Ectodermal cell (in vitro differentiated cells): ENCODE results near the gene ZDHHC15.
"Not testable (repeated sequence)": the region's sequence is repeated elsewhere in the genome, so short reads cannot be mapped to it uniquely, and the experiment has no call there.

Experiments
- H3K27ac ChIP-seq: 2 replicates; pipeline ENCODE4 v1.7.0; 2013; ENCODE audit warnings: mild to moderate bottlenecking, low read depth, low read length; ENCODE audit not compliant: insufficient read depth, poor library complexity, severe bottlenecking
- H3K27me3 ChIP-seq: 2 replicates; pipeline ENCODE4 v1.7.0; 2013; ENCODE audit warnings: mild to moderate bottlenecking, low read length; ENCODE audit not compliant: insufficient read depth, control insufficient read depth, poor library complexity, severe bottlenecking
- H3K36me3 ChIP-seq: one replicate; pipeline ENCODE4 v1.7.0; 2013; ENCODE audit warnings: low read length; ENCODE audit not compliant: control insufficient read depth, insufficient read depth
- H3K4me1 ChIP-seq: one replicate; pipeline ENCODE4 v1.7.0; 2013; ENCODE audit warnings: low read length; ENCODE audit not compliant: control insufficient read depth, insufficient read depth
- H3K4me3 ChIP-seq: 2 replicates; pipeline ENCODE4 v1.7.0; 2013; ENCODE audit warnings: low read depth, low read length, control low read depth; ENCODE audit not compliant: insufficient read depth
- H3K9me3 ChIP-seq: 2 replicates; pipeline ENCODE4 v1.7.0; 2013; ENCODE audit warnings: mild to moderate bottlenecking, low read length, moderate library complexity; ENCODE audit not compliant: control insufficient read depth
- WGBS, 2 experiments: methylation state at CpG; one replicate each; pipeline ENCODE4 v1.1.7; 2013; ENCODE audit warnings: missing lambda C conversion rate in 2 of 2; 5-methylcytosine and 5-hydroxymethylcytosine counted together

ZDHHC15 gene

DNA sequence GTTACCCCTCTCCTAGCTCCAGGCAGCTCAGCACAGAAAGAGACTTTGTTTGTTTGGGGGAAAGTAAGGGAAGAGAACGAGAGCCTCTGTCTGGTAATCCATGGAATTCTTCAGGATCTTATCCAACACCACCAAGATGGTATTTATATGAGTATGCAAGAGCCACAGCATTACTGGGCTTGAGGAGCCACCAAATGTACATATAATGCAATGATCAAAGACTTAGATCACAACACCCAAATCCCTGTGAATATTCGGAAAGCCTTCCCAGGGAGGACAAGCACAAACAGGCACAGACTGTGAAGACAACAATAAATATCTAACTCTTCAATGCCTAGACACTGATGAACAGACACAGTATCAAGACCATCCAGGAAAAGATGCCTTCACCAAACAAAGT, 132.4 kb downstream of the ZDHHC15 start:
- WGBS, 2 experiments = 85 to 91% methylated on average over 1 of the region's 2 CpGs
- Histone ChIP-seq H3K9me3 (no peaks in the 10 kb centered on the region), H3K36me3 (no peaks in the 10 kb centered on the region), H3K27ac (no peak overlapping the region), H3K4me3 (no peak overlapping the region), H3K4me1 (no peaks in the 10 kb centered on the region), H3K27me3 (no peaks in the 10 kb centered on the region)

DNA sequence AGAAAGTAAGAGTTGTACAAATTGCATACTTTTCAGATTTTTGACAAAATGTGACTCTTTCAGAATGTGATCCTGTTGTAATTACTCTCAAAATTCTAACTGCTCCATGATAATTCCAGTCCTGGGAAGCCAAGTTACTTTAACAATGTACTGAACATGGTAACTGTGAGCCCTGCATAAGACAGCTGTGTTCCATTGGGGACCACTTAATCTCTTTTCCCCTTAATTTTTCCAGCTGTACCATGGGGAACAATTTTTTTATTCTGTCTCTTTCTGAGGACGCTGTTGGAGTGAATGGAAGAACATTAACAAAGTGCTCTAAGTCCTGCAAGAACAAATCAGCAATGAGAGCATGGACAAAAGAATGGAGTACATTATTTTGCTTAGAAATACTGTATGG, 153.1 kb downstream of the ZDHHC15 start:
- Histone ChIP-seq H3K9me3 (no peaks in the 10 kb centered on the region), H3K27ac (no peak overlapping the region), H3K4me1 (no peaks in the 10 kb centered on the region), H3K27me3 (no peaks in the 10 kb centered on the region), H3K4me3 (no peak overlapping the region), H3K36me3 (no peaks in the 10 kb centered on the region)
- 83 to 100% methylated on average over 1 of the region's 1 CpG for WGBS, 2 experiments

DNA sequence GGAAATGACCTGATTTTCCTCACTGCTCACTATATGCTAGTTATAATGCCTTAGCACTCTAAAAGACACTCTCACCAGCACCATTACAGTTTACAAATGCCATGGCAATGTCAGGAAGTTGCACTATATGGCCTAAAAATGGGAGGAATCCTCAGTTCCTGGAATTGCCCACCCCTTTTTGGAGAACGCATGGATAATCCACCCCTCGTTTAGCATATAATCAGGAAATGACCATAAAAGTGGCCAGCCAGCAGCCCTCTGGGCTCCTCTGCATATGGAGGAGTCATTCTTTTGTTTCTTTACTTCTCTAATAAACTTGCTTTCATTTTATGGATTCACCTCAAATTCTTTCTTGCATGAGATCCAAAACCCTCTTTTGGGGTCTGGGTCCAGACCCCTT, 156.0 kb downstream of the ZDHHC15 start:
- 89 to 93% methylated on average over 2 of the region's 2 CpGs for WGBS, 2 experiments
- H3K4me1 ChIP-seq = no peaks in the 10 kb centered on the region
- no peaks in the 10 kb centered on the region for H3K27me3 ChIP-seq
- no peaks in the 10 kb centered on the region for H3K9me3 ChIP-seq
- no peak overlapping the region for H3K4me3 ChIP-seq
- H3K27ac ChIP-seq = no peak overlapping the region
- no peaks in the 10 kb centered on the region for H3K36me3 ChIP-seq

DNA sequence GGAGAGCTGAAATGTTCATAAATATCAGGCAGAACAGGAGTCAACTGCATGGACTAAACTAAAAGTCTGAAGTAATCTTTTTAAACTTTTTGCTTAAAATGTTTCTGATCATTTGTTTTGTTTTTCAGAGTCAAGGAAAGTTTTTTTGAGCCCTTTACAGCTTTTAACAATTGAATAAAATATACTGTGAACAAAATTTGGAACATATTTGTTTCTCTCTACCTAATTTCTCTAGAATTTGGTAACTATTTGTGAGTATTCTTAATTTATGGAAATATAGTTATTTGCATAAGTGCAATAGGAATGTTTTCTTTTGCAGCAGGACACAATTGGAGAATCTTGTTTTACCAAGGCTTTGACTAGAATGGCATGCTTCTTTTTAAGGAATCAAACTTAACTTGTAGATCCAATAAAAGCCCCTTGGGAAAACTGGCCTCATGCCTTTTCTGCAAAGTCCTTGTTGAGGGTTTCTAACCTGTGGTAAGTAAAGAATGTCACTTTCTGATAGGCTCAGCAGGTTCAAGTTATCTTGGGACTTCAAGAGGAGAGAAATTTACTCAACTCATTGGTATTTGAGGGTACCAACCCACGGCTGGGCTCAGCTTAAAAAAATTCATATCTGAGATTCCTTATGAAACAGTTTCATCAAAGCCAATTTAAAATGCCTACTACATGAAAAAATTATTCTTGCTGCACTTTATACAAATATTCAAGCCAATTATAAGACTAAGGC, 157.4 kb downstream of the ZDHHC15 start:
- Histone ChIP-seq H3K9me3 (no peaks in the 10 kb centered on the region), H3K4me3 (no peak overlapping the region), H3K27ac (no peak overlapping the region), H3K27me3 (no peaks in the 10 kb centered on the region), H3K4me1 (no peaks in the 10 kb centered on the region), H3K36me3 (no peaks in the 10 kb centered on the region)
- 64% methylated on average over 1 of the region's 1 CpG; no CpG with 5 or more reads in 1 of the 2 experiments for WGBS, 2 experiments

DNA sequence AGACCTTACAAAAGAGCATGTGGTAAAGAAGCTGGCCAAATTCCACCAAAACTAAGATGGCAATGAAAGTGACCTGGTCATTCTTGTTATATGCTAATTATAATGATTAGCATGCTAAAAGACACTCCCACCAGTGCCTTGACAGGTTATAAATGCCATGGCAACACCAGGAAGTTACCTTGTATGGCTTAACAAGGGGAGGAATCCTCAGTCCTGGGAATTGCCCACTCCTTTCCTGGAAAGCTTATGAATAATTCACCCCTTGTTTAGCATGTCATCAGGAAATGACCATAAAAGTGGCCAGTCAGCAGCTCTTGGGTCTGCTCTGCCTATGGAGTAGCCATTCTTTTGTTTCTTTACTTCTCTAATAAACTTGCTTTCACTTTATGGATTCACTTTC, 161.0 kb downstream of the ZDHHC15 start:
- H3K36me3 ChIP-seq = no peaks in the 10 kb centered on the region
- no peak overlapping the region for H3K4me3 ChIP-seq
- no peak overlapping the region for H3K27ac ChIP-seq
- H3K4me1 ChIP-seq = no peaks in the 10 kb centered on the region
- H3K9me3 ChIP-seq = no peaks in the 10 kb centered on the region
- H3K27me3 ChIP-seq = no peaks in the 10 kb centered on the region

DNA sequence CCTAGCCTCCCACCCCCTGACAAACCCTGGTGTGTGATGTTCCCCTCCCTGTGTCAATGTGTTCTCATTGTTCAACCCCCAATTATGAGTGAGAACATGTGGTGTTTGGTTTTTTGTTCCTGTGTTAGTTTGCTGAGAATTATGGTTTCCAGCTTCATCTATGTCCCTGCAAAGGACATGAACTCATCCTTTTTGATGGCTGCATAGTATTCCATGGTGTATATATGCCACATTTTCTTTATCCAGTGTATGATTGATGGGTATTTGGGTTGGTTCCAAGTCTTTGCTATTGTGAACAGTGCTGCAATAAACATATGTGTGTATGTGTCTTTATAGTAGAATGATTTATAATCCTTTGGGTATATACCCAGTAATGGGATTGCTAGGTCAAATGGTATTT, 174.2 kb downstream of the ZDHHC15 start:
- not testable (repeated sequence) for H3K4me1 ChIP-seq, H3K9me3 ChIP-seq, H3K27ac ChIP-seq, H3K36me3 ChIP-seq, H3K4me3 ChIP-seq, H3K27me3 ChIP-seq

DNA sequence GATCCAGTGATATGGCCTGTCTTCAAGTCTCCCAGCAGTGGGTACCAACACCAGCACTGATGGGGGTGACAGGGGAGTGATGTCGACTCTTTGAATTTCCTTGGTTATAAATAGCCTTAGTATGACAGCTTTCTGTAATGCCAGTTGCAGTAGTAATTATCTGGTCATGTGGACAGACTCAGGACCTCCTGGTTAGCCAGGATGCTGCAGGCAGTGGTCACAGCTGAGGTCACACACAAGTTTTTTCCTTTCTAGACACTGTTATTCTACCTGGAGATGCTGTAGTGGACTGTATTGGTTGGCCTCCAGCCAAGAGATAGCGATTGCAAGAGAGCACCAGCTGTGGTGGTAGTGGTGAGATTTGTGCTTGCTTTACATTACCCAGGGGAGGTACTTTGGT, 185.3 kb downstream of the ZDHHC15 start:
- H3K27ac ChIP-seq = no peak overlapping the region
- H3K36me3 ChIP-seq = no peaks in the 10 kb centered on the region
- H3K4me1 ChIP-seq = no peaks in the 10 kb centered on the region
- 43 to 50% methylated on average over 2 of the region's 2 CpGs for WGBS, 2 experiments
- no peak overlapping the region for H3K4me3 ChIP-seq
- no peaks in the 10 kb centered on the region for H3K27me3 ChIP-seq
- no peaks in the 10 kb centered on the region for H3K9me3 ChIP-seq

DNA sequence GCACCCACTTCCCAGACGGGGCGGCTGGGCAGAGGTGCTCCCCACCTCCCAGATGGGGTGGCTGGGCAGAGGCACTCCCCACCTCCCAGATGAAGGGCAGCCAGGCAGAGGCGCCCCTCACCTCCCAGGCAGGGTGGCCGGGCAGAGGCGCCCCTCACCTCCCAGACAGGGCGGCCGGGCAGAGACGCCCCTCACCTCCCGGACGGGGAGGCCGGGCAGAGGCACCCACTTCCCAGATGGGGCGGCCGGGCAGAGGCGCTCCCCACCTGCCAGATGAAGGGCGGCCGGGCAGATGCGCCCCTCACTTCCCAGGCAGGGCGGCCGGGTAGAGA, 187.7 kb downstream of the ZDHHC15 start:
- no peaks in the 10 kb centered on the region for H3K9me3 ChIP-seq
- H3K27ac ChIP-seq = no peak overlapping the region
- 88 to 89% methylated on average over 19 of the region's 19 CpGs for WGBS, 2 experiments
- no peaks in the 10 kb centered on the region for H3K36me3 ChIP-seq
- H3K27me3 ChIP-seq = no peaks in the 10 kb centered on the region
- no peaks in the 10 kb centered on the region for H3K4me1 ChIP-seq
- H3K4me3 ChIP-seq = no peak overlapping the region

DNA sequence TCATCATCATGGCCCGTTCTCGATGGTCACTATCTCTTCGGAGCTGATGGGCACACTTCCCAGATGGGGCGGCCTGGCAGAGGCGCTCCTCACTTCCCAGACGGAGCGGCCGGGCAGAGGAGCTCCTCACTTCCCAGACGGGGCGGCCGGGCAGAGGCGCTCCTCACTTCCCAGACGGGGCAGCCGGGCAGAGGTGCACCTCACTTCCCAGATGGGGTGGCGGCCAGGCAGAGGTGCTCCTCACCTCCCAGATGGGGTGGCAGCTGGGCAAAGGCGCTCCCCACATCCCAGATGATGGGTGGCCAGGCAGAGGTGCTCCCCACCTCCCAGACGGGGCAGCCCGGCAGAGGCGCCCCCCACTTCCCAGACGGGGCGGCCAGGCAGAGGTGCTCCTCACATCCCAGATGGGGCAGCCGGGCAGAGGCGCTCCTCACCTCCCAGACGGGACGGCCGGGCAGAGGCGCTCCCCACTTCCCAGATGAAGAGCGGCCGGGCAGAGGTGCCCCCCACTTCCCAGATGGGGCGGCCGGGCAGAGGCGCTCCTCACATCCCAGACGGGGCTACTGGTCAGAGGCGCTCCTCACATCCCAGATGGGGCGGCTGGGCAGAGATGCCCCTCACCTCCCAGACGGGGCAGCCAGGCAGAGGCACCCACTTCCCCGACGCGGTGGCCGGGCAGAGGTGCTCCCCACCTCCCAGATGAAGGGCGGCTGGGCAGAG, 188.3 kb downstream of the ZDHHC15 start:
- H3K4me3 ChIP-seq, H3K9me3 ChIP-seq, H3K36me3 ChIP-seq, H3K27me3 ChIP-seq, H3K27ac ChIP-seq, H3K4me1 ChIP-seq: not testable (repeated sequence)
- 94% methylated on average over 41 of the region's 41 CpGs for WGBS, 2 experiments

DNA sequence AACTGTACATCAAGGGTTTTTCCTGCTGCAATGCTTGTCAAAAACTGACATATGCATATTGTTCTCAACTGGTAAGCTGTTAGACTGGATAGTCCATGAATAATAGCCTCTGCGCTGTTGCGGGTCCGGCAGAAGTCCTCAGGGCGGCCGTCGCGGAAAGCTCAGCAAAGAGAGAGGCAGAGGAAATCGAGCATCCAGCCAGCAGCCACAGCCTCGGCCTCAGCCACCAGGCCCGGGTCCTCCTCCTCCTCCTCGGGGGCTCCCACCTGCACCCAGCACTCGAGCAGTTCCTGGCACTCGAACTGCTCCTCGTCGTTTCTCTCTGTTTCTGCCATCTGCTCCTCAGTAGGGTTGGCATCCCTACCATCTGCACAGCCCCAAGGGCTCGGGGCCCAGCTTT, 195.2 kb downstream of the ZDHHC15 start:
- H3K9me3 ChIP-seq = no peaks in the 10 kb centered on the region

More for the DNA sequence above, 195.2 kb downstream of the ZDHHC15 start:
- H3K36me3 ChIP-seq = no peaks in the 10 kb centered on the region
- no peaks in the 10 kb centered on the region for H3K4me1 ChIP-seq
- no peaks in the 10 kb centered on the region for H3K27me3 ChIP-seq
- no peak overlapping the region for H3K27ac ChIP-seq
- whole genome bisulfite sequencing, 2 experiments = 95 to 96% methylated on average over 16 of the region's 16 CpGs
- no peak overlapping the region for H3K4me3 ChIP-seq
